ENCODE results near the gene OR2V2.

The OR2V2 gene

DNA sequence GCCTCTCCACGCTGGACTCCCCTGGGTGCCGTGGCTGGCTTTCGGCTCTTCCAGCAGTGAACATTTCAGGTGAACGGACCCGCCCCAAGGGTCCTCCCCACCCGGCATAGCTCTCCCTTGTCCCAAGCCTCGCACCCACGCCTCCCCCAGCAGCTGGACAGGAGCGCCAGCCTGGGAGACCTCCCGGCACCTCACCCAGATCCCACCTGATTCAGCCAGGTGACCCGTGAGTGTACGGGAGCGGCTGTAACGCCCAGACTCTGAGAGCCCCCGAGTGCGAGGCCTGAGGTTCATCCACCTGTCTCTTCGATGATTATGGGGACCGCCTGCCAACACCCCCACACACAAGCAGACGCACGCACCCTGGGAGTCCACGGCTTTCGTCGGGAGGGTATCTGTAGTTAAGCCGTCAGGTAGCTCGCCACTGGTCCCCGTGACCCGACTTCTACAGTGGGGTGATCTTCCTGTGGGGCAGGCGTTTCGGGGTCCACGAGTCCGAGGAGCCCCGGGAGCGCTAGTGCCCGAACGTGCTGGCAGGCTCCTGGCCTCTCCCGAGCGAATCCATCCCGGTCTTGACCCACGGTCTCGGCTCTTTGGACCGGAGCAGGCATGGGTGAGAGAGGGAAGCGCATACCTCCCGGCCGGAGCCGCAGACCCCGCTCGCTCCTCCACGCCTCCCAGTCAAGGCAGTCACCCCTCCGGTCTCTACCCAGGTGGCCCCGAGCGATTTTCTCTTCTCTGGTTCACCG lies 42.8 kb downstream of the OR2V2 start:
- H3K9me3 ChIP-seq (replicated peaks; ENCODE audit: low read length): no peaks in the 10 kb centered on the region
- H3K4me3 ChIP-seq (ENCODE audit: low read length): peak overlapping the region; percentile 81
- peak overlapping the region; percentile 98 for H3K4me2 ChIP-seq (ENCODE audit: low read length)
- H3K36me3 ChIP-seq (ENCODE audit: insufficient read depth, low read length): no peaks in the 10 kb centered on the region
- H3K27me3 ChIP-seq (ENCODE audit: control insufficient read depth, insufficient read depth, low read length): no peaks in the 10 kb centered on the region
- H3K9ac ChIP-seq (ENCODE audit: low read depth, low read length): peak overlapping the region; percentile 84
- H3K4me1 ChIP-seq (ENCODE audit: control insufficient read depth, insufficient read depth, low read length): peaks cover 25% of the 10 kb centered on the region

DNA sequence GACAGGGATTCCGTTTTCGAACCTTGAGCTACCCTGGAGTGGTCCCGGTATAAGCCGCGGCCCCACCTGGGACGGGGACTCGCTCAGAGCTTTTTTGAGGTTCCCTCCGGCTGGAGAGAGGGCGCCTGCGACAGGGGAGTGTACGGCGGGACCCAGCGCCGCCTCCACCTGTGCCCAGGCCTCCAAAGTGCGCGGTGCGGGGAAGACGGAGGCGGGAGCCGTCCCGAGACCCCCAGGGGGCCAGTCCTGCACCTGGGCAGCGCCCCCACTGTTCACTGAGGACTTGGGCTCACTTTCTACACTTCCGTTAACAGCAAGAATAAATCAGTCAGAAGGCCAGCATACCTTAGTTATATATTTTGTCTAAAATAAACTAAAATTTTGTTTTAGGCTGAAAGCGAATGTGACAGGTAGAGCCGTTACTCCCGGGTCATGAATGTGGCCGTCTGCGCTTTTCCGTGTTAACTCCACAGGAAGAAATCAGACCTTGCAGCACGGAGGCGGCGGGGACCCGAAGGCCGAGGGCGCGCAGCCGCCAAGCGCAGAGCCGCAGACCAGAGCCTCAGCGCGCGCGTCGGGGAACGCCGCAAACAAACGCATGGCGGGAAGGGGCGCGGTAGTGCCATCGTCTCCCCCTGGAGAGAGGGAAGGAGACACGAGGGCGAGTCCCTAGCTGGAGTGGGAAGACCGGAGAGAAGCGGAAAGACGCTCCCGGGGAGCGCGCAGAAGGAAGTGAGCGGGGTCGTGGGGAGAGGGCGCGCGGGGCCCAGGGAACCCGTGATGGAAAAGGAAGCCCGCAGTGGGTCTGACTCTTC lies 43.5 kb downstream of the OR2V2 start:
- Histone ChIP-seq H3K4me1 (ENCODE audit: control insufficient read depth, insufficient read depth, low read length) (peaks cover 25% of the 10 kb centered on the region), H3K9me3 (replicated peaks; ENCODE audit: low read length) (no peaks in the 10 kb centered on the region), H3K4me2 (ENCODE audit: low read length) (peak overlapping the region; percentile 98), H3K36me3 (ENCODE audit: insufficient read depth, low read length) (no peaks in the 10 kb centered on the region), H3K9ac (ENCODE audit: low read depth, low read length) (peak overlapping the region; percentile 84), H3K4me3 (ENCODE audit: low read length) (peak overlapping the region; percentile 81), H3K27me3 (ENCODE audit: control insufficient read depth, insufficient read depth, low read length) (no peaks in the 10 kb centered on the region)

DNA sequence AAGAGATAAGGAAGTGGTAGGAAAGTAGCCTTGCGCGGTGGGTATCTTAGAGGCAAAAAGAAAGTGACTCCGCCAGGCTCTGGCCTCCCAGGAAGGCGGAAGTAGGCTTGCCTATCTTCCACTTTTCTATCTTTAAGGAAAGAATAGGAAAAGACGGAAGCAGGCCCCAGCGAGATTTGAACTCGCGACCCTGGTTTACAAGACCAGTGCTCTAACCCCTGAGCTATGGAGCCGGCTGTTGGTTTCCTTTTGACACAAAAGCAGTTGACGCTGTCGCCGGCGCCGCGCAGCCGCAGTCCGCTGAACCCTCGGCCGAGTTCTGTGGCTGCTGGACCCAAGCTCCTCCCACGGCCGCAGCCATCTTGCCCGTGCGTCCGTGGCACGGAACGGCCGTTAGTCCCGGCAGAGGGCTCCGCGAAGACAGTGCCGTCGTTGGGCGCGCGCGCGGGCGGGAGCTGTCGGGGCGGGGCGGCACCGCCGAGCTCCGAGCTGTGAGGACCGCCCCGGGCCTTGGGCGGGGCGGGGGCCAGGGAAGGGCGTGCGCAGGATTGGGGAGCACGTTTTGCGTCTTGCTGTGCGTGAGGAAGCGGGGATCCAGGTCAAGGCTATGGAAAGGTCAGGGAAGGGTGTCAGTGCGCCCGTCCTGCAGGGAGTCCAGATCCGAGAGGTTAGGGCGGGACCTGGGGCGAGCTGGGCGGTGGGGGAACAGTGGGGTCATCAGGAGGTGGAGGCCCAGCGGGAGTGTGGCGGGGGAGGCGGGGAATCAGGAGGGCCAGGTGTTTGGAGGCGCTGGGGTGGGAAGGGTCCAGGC lies 44.3 kb downstream of the OR2V2 start:
- H3K4me3 ChIP-seq (ENCODE audit: low read length): peak overlapping the region; percentile 87
- H3K9ac ChIP-seq (ENCODE audit: low read depth, low read length): peak overlapping the region; percentile 84
- no peaks in the 10 kb centered on the region for H3K9me3 ChIP-seq (replicated peaks; ENCODE audit: low read length)
- peak overlapping the region; percentile 98 for H3K4me2 ChIP-seq (ENCODE audit: low read length)
- H3K4me1 ChIP-seq (ENCODE audit: control insufficient read depth, insufficient read depth, low read length): peaks cover 25% of the 10 kb centered on the region
- H3K27me3 ChIP-seq (ENCODE audit: control insufficient read depth, insufficient read depth, low read length): no peaks in the 10 kb centered on the region
- no peaks in the 10 kb centered on the region for H3K36me3 ChIP-seq (ENCODE audit: insufficient read depth, low read length)

DNA sequence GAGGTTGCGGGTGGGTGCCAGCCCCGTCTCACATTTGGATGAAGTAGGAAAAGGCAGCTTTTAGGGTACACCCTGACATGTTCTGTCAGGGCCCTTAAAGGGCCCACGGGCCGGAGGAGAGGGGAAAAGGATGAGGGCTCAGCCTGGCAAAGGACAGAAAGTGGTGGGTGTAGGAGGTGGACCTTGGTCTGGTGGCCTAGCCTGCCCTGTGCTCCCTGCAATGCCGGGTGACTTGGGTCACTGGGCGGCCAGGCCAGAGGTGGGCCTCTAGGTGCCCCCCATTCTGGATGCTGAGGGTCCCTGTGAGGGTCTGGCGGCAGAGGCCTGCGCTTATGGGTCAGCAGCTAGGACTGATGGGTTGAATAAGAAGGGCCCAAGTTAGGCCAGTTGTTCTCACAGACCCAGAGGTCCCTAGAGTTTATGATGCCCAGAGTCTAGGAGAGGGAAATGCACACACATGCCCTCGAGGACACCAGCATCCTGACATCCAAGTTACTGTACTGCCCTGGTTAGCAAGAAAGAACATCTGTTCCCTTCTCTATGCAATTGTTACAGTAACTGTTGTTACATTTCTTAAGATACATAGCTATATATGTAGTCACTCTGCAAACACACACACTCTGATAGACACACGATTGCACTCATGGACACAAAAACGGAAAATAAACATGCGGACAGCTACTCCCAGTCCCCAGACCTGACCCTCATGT lies 45.1 kb downstream of the OR2V2 start:
- Histone ChIP-seq H3K36me3 (ENCODE audit: insufficient read depth, low read length) (no peaks in the 10 kb centered on the region), H3K9ac (ENCODE audit: low read depth, low read length) (peak overlapping the region; percentile 84), H3K9me3 (replicated peaks; ENCODE audit: low read length) (no peaks in the 10 kb centered on the region), H3K4me3 (ENCODE audit: low read length) (peak overlapping the region; percentile 87), H3K27me3 (ENCODE audit: control insufficient read depth, insufficient read depth, low read length) (no peaks in the 10 kb centered on the region), H3K4me2 (ENCODE audit: low read length) (peak overlapping the region; percentile 80), H3K4me1 (ENCODE audit: control insufficient read depth, insufficient read depth, low read length) (peaks cover 19% of the 10 kb centered on the region)

DNA sequence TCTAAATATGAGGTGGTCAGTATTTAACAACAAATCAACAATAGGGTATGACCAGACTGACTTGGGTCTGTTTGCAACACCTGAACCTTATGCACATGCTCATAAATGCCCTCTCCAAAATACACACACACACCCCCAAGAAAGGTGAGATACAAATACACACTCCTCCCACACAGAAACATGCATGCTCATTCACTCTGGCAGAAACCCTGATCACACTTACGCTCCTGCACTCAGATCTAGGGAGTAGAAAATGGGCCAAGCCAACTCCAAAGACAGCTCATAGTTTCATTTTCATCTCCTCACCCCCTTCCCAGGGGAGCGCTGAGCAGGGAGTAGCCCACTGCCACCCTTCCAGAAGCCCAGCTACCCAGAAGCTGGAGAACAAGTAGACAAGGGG lies 46.3 kb downstream of the OR2V2 start:
- no peaks in the 10 kb centered on the region for H3K9me3 ChIP-seq (replicated peaks; ENCODE audit: low read length)
- no peak overlapping the region for H3K4me2 ChIP-seq (ENCODE audit: low read length)
- peaks cover 16% of the 10 kb centered on the region for H3K4me1 ChIP-seq (ENCODE audit: control insufficient read depth, insufficient read depth, low read length)
- no peaks in the 10 kb centered on the region for H3K36me3 ChIP-seq (ENCODE audit: insufficient read depth, low read length)
- H3K4me3 ChIP-seq (ENCODE audit: low read length): no peak overlapping the region
- no peak overlapping the region for H3K9ac ChIP-seq (ENCODE audit: low read depth, low read length)
- H3K27me3 ChIP-seq (ENCODE audit: control insufficient read depth, insufficient read depth, low read length): no peaks in the 10 kb centered on the region

DNA sequence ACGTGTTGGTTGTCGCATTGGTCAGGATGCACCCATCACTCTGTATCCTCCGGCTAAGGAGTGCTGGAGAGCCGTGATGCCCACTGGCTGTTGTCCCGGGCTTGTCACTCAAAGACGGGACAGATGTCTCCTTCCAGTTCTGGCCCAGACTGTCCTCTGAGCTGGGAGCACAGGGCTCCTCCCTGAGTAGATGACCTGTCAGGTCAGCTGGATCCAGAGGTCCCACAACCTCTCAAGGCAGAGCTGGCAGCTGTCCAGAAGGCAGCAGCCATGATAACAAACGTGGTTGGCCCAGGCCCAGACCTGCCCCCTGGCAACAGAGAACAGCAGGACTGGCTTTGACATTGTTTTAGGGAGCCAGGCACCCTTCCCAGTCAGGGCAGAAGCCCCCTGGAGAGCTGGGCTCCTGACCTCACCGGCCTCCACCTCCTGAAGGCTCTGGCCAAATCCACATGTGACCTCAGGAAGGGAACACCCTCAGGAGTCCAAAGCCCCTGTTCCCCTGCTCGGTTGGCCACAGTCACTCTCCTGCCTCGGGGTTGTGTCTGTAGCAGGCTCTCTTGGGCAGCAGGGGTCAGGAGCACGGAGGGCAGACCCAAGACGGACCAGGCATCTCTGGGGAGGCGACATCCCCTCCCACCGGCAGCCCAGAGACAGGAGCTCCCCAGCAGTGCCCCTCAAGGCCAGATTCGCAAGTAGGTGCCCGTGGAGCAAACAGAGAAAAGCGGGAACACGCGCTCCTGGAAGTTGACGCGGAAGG lies 47.3 kb downstream of the OR2V2 start:
- H3K4me1 ChIP-seq (ENCODE audit: control insufficient read depth, insufficient read depth, low read length): peaks cover 16% of the 10 kb centered on the region
- no peaks in the 10 kb centered on the region for H3K36me3 ChIP-seq (ENCODE audit: insufficient read depth, low read length)
- no peak overlapping the region for H3K9ac ChIP-seq (ENCODE audit: low read depth, low read length)
- H3K4me3 ChIP-seq (ENCODE audit: low read length): no peak overlapping the region
- no peaks in the 10 kb centered on the region for H3K9me3 ChIP-seq (replicated peaks; ENCODE audit: low read length)
- no peak overlapping the region for H3K4me2 ChIP-seq (ENCODE audit: low read length)
- no peaks in the 10 kb centered on the region for H3K27me3 ChIP-seq (ENCODE audit: control insufficient read depth, insufficient read depth, low read length)

DNA sequence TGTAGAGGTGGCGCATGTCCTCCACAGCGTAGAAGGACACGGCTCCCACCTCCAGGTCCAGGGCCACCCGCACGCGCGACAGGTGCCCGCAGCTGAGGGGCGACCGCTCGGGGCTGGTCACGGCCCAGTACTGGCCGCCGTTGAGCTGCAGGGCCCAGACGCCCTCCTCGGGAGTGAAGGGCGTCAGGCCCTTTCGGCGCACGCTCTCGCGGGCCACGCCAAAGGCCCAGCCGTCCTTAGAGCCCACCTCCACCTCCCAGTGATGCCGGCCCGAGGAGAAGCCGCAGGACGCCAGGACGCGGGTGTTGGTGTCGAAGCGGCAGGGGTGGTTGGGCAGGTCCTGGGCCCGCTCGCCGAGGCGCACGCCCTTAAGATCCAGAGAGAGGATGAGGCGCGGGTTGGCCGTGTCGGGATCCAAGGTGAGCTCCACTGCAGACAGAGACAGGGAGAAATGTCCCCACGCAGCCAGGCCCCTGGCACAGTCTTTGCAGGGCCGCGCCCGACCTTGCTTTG lies 47.9 kb downstream of the OR2V2 start:
- Histone ChIP-seq H3K4me2 (ENCODE audit: low read length) (no peak overlapping the region), H3K4me3 (ENCODE audit: low read length) (no peak overlapping the region), H3K36me3 (ENCODE audit: insufficient read depth, low read length) (no peaks in the 10 kb centered on the region), H3K4me1 (ENCODE audit: control insufficient read depth, insufficient read depth, low read length) (peaks cover 12% of the 10 kb centered on the region), H3K9ac (ENCODE audit: low read depth, low read length) (no peak overlapping the region), H3K9me3 (replicated peaks; ENCODE audit: low read length) (no peaks in the 10 kb centered on the region), H3K27me3 (ENCODE audit: control insufficient read depth, insufficient read depth, low read length) (no peaks in the 10 kb centered on the region)

DNA sequence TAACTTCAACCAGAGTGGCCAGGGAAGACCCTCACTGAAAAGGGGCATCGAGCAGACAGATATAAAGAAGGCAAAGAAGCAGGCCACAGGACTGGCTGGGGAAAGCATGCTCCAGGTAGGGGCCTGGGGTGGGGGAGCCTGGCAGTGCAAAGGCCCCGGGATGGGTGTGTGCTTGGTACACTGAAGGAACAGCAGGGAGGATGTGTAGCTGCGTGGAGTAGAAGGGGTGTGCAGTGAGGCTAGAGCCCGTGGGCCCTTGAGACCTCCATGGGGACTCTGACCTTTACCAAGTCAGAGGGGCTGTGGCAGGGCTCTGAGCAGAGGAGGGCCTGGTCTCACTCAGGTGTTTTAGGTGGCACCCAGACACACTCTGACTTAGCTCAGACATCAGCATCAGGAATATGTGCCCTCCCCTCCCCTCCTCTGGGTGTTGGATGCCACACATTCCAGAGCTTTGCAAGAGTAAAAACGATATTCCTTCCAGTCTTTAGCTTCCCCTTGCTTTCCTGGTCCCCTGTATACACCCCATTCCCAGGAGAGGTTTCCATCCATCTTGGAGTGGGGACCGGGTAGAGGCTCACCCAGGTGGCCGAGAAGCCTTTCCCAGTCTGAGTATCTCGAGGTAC lies 50.1 kb downstream of the OR2V2 start:
- no peaks in the 10 kb centered on the region for H3K36me3 ChIP-seq (ENCODE audit: insufficient read depth, low read length)
- peaks cover 4% of the 10 kb centered on the region for H3K4me1 ChIP-seq (ENCODE audit: control insufficient read depth, insufficient read depth, low read length)
- no peak overlapping the region for H3K4me2 ChIP-seq (ENCODE audit: low read length)
- H3K9ac ChIP-seq (ENCODE audit: low read depth, low read length): no peak overlapping the region
- H3K9me3 ChIP-seq (replicated peaks; ENCODE audit: low read length): no peaks in the 10 kb centered on the region
- no peak overlapping the region for H3K4me3 ChIP-seq (ENCODE audit: low read length)
- no peaks in the 10 kb centered on the region for H3K27me3 ChIP-seq (ENCODE audit: control insufficient read depth, insufficient read depth, low read length)

DNA sequence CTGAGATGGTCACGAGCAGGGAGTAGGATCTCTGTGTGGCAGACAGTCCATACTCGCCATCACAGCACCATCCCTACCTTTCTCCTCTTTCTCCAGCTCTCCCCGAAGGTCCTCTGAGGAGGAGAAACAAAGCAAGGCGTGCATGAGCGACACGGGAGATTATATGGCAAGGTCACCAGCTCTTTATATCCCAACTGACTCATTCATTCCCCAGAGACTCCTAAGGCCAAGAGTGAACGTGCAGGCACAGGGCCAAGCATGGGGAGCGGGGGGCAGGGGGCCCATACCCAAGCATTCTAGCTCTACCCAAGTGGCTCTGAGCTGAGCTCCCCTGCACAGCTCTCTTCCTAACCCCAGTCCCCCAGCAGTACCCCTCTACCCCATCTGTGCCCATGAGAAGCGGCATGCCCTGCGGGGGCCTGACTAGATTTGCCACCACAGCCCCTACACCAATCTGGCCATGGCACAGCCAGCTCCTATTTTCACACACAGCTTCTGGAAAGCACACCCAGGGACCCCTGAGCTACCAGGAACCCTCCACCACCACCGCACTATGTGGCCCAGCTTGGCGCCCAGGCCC lies 50.8 kb downstream of the OR2V2 start:
- H3K27me3 ChIP-seq (ENCODE audit: control insufficient read depth, insufficient read depth, low read length): no peaks in the 10 kb centered on the region
- H3K9me3 ChIP-seq (replicated peaks; ENCODE audit: low read length): no peaks in the 10 kb centered on the region
- no peak overlapping the region for H3K9ac ChIP-seq (ENCODE audit: low read depth, low read length)
- H3K4me1 ChIP-seq (ENCODE audit: control insufficient read depth, insufficient read depth, low read length): no peaks in the 10 kb centered on the region
- H3K36me3 ChIP-seq (ENCODE audit: insufficient read depth, low read length): no peaks in the 10 kb centered on the region
- no peak overlapping the region for H3K4me2 ChIP-seq (ENCODE audit: low read length)
- no peak overlapping the region for H3K4me3 ChIP-seq (ENCODE audit: low read length)

Measured in skeletal muscle satellite cell (primary cell).